Loucy (cell line): Measurements from ENCODE around the gene EPSTI1.

Experiments used
- CTCF ChIP-seq: fragments of 200-600 bp; sonication (generic); conservative IDR thresholded peaks from 2 replicates; pipeline ENCODE4 v1.5.1; 2014; ENCODE audit warnings: mild to moderate bottlenecking, antibody characterized with exemption, low read length
- EZH2phosphoT487 ChIP-seq: fragments of 200-600 bp; IDR thresholded peaks from 2 replicates; pipeline ENCODE4 v1.6.1; 2018; ENCODE audit warnings: antibody characterized with exemption, mild to moderate bottlenecking, moderate library complexity, borderline replicate concordance

GRCh38 chr13:42981853-42982252, 10.2 kb downstream of the EPSTI1 start:
- no peak for TF ChIP-seq CTCF
- no peak for TF ChIP-seq EZH2phosphoT487
